Hematopoietic multipotent progenitor cell treated with erythropoietin and hydrocortisone succinate and interleukin-3 and kit ligand, for 4 days (in vitro differentiated cells): ENCODE data around the gene FAM229A.
A peak's percentile ranks its signal among the peaks of the same experiment; 100 is the strongest.
"Not testable (repeated sequence)": the region's sequence is repeated elsewhere in the genome, so short reads cannot be mapped to it uniquely, and the experiment has no call there.

Source experiments
- DNase-seq: peaks from one replicate; pipeline ENCODE4 v3.0.0-alpha.2; 2015

The FAM229A gene

DNA sequence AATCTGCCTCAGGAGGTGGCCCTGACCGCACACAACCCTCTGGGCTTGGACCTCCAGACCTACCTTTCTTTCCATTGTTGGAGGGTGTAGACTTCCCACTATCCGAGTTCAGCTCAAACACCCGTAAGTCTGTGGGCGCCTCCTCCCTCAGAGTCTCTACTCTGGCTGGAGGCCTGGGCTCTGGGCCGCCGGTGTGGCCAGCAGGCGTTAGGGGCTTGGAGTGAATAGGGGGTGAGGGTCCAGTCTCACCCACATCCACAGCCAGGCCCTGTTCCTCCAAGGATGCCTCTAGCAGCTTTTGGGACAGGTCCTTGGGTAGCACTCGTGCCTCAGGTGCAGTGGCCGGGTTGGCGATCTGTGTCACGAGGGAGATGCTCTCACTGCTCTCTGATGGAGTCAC is 13.9 kb upstream of the FAM229A start:
- no peak for DNase-seq

GRCh38 chr1:32373996-32374592 is 11.8 kb upstream of the FAM229A start:
- DNase-seq = no peak

- peak; percentile 75 for DNase-seq
These were observed 10.0 kb upstream of the FAM229A start for GRCh38 chr1:32372149-32372756.

GRCh38 chr1:32367912-32368635 is 5.8 kb upstream of the FAM229A start:
- DNase-seq = no peak

- no peak for DNase-seq
These were observed 3.2 kb upstream of the FAM229A start for GRCh38 chr1:32365445-32365844.

GRCh38 chr1:32364836-32365235 is 2.6 kb upstream of the FAM229A start:
- no peak for DNase-seq

- no peak for DNase-seq
These were observed 1.4 kb upstream of the FAM229A start for GRCh38 chr1:32363713-32364112.

- DNase-seq = peak; percentile 57
These were observed 411 bp downstream of the FAM229A start for GRCh38 chr1:32361674-32362473.

- no peak for DNase-seq
These were observed 994 bp downstream of the FAM229A start for GRCh38 chr1:32361308-32361673.

DNA sequence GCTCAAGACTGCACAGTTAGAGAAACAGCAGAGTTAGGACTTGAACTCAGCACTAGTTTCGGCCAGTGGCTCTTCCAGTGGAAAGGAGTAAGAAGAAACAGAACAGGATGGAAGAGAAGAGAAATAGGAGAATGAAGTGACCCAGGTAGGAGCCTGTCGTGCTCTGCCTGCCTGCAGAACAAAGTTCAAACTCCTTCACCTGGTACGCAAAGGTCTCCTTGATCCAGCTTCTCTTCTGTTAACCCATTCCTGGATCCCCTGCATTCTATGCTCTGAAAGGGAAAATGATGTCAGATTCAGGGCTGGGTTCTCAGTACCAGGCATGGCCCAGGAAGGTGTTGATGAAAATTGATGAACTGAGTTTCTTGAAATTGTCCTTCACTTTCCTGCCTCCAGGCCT is 3.9 kb downstream of the FAM229A start:
- no peak for DNase-seq

DNA sequence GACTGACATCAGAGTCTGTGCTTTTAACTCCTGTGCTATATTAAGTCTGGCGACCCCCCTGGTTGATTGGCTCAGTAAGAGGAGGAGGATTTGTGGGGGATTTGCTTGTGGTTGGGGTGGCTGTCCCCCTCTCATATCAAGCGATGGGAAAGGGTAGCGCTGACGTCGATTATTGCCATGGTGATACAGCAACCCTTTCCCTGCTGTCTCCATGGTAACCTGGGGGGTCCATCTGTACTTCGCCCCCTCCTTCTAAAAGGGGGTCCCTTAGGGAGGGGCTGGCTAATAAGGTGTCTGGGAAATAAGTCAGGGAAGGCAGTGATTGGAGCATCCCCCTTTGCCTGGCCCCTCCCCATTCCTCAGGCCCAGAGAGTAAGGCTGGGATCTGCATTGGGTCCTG is 4.7 kb downstream of the FAM229A start:
- no peak for DNase-seq

GRCh38 chr1:32356478-32356877 is 5.8 kb downstream of the FAM229A start:
- DNase-seq = no peak

GRCh38 chr1:32355778-32356177 is 6.5 kb downstream of the FAM229A start:
- not testable (repeated sequence) for DNase-seq

- no peak for DNase-seq
These were observed 8.3 kb downstream of the FAM229A start for GRCh38 chr1:32353886-32354570.

GRCh38 chr1:32353431-32353830 is 8.9 kb downstream of the FAM229A start:
- no peak for DNase-seq

- DNase-seq = no peak
These were observed 9.4 kb downstream of the FAM229A start for GRCh38 chr1:32352831-32353383.

GRCh38 chr1:32352239-32352745 is 10.0 kb downstream of the FAM229A start:
- no peak for DNase-seq

DNA sequence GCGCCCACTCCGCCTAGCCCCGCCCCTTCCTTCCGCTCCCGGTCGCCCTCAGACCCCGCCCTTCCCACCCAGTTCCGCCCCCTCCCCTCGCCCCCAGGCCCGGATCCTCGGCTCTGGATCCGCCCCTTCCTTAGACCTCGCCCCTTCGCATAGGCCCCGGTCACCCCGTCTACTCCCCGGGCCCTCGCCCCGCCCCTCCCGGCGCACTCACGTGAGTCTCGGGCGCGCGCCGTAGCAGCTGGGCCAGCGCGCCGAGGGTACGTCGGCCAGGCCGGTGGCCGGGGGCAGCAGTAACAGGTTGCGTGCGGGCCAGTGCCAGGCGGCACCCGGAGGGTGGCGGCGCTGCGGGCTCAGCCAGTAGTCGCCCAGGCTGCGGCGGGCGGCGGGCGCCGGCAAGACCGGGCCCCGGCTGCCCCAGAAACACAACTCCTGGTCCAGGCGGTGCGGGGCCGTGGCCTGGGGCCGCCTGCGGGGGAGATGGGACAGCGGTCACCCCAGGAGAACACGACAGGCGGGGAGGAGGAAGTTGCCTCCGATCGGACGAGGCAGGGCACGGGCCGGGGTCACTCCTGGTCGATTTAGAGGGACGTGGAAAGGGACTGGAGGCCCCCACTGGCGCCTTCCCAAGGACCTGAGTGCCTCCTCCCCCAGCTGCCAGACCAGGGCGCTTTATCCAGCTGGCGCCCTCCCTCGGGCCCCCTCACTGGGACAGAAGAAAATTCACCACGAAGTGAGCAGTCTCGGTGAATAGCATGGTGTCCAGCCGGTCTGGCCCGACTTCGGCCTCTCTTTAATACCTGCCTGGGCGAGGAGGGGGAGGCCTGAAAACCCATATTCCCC is 10.7 kb downstream of the FAM229A start:
- peak; percentile 98 for DNase-seq

GRCh38 chr1:32350785-32351398 is 11.4 kb downstream of the FAM229A start:
- DNase-seq = peak; percentile 86

DNA sequence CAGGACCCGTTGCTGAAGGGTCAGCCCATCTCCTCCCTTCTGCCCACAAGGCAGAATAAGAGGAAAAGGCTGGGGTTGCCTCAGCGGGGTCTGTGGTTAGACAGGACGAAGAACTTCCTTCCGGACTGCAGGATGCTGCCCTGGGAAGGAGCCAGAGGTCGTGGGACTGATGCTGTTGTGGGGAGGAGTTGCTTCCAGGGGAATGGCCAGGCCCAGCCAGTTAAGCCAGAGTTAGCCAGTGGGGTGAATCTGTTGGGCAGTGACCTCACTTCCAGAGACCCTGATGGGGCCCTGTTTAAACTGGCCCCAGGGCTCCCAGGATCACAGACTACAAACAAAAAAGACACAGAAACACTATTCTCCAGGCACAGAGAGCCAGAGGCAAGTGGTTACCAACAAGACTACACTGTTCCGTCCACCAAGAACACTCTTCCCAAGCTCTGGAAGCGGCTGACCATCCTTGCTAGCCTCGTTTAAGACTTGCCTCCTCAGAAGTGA is 13.0 kb downstream of the FAM229A start:
- DNase-seq = peak; percentile 61
